H4 (cell line): Measurements from ENCODE around the gene SMIM5. TPM values are rescaled to one million over a fixed set of nuclear protein-coding genes. Genes with fewer than 3 reads are reported as not detected.

ENCODE experiments used
- DNase-seq: peaks from one replicate; pipeline ENCODE4 v3.0.0-alpha.2; 2015; ENCODE audit warnings: low spot score
- total RNA-seq: library from RNA; depleted of rRNA; stranded (reverse); fragments of >200 nt; shearing (Covaris generic); gene quantifications from 2 replicates; pipeline ENCODE4 v1.2.3, GENCODE V29; 2014

SMIM5 gene
- total RNA-seq, 1 experiment from 2014 or later, result not detected

- DNase-seq, result no peak
Measured at GRCh38 chr17:75603123-75603522, 30.1 kb upstream of the SMIM5 start.

GRCh38 chr17:75604034-75604695, 29.1 kb upstream of the SMIM5 start:
- no peak for DNase-seq

- no peak for DNase-seq
Measured at GRCh38 chr17:75605790-75606189, 27.4 kb upstream of the SMIM5 start.

- no peak for DNase-seq
Measured at GRCh38 chr17:75607086-75607485, 26.1 kb upstream of the SMIM5 start.

GRCh38 chr17:75610103-75610984, 22.9 kb upstream of the SMIM5 start:
- no peak for DNase-seq

GRCh38 chr17:75611851-75612429, 21.3 kb upstream of the SMIM5 start:
- DNase-seq, result no peak

GRCh38 chr17:75612906-75613626, 20.2 kb upstream of the SMIM5 start:
- DNase-seq, result no peak

- DNase-seq, result no peak
Measured at GRCh38 chr17:75614006-75614405, 19.2 kb upstream of the SMIM5 start.

- DNase-seq, result no peak
Measured at GRCh38 chr17:75614556-75615270, 18.5 kb upstream of the SMIM5 start.

- no peak for DNase-seq
Measured at GRCh38 chr17:75615301-75615700, 17.9 kb upstream of the SMIM5 start.

GRCh38 chr17:75616521-75617122, 16.6 kb upstream of the SMIM5 start:
- no peak for DNase-seq

GRCh38 chr17:75617218-75617617, 16.0 kb upstream of the SMIM5 start:
- no peak for DNase-seq

- DNase-seq, result no peak
Measured at GRCh38 chr17:75617675-75618074, 15.6 kb upstream of the SMIM5 start.

- peak; percentile 57 for DNase-seq
Measured at GRCh38 chr17:75619506-75620431, 13.5 kb upstream of the SMIM5 start.

GRCh38 chr17:75621489-75621888, 11.7 kb upstream of the SMIM5 start:
- DNase-seq, result no peak

GRCh38 chr17:75622076-75622475, 11.2 kb upstream of the SMIM5 start:
- DNase-seq, result no peak

GRCh38 chr17:75622771-75623273, 10.4 kb upstream of the SMIM5 start:
- no peak for DNase-seq

GRCh38 chr17:75623386-75623785, 9.8 kb upstream of the SMIM5 start:
- no peak for DNase-seq

- no peak for DNase-seq
Measured at GRCh38 chr17:75624021-75624420, 9.2 kb upstream of the SMIM5 start.
